ENCODE data around the gene SMU1.

DNA sequence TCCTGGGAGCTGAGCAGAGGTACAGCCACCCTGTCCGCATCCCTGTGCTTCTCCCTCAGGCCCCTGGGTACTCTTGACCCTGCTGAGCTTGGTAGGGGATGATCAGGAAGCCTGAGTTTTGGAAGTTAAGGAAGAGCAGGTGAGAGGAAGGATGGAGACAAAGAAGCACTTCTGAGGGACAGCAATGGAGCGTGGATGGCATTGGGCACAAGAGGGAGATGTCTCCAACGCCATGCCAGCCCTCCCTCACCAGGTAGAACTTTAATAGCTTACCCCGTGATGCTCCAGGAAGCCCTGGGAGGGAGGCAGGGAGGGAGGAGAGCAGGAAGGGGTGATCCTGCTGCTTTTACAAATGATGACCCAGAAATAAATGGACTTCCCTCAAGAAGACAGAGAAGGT is 29.9 kb upstream of the SMU1 start:
- no peak for TF ChIP-seq EZH2phosphoT487 (IDR thresholded peaks at IDR 0.05; ENCODE audit: low read depth, severe bottlenecking, unreplicated experiment)
- no peak for TF ChIP-seq CTCF (IDR thresholded peaks at IDR 0.05; ENCODE audit: poor library complexity)

All from hepatocyte (in vitro differentiated cells).